HCT116 (cell line): Measurements from ENCODE around the gene ALDOA. TPM values are rescaled to one million over a fixed set of nuclear protein-coding genes. Genes with fewer than 3 reads are reported as not detected.

Experiments
- ATAC-seq: fragments of 200-7000 bp; cut with Tn5 transposase; 2 replicates; pipeline ENCODE4 v1.9.1; 2020; ENCODE audit warnings: mild to moderate bottlenecking, moderate library complexity
- BruUV-seq: library from RNA; stranded (reverse); fragments of 400-500 nt; replicated peaks from 2 replicates; lab custom pipeline; 2021; lab: Mats Ljungman, UMichigan
- CTCF ChIA-PET: fragments of 300-600 bp; sonication (Branson Sonifier 250); formaldehyde crosslinking; loops from one replicate; lab custom pipeline; 2021; ENCODE audit warnings: antibody characterized with exemption; lab: Charles Lee
- POLR2A ChIA-PET: fragments of 300-600, 350-600 bp; sonication (Branson Sonifier 250); formaldehyde crosslinking; loops from one replicate; lab custom pipeline; 2021; ENCODE audit warnings: antibody characterized with exemption; lab: Charles Lee
- RAD21 ChIA-PET, 2 experiments: fragments of 300-600 bp; sonication (Branson Sonifier 250); formaldehyde crosslinking; loops; one replicate each; lab custom pipeline; 2023; ENCODE audit warnings: low total read pairs in 2 of 2; ENCODE audit not compliant: uncharacterized antibody in 2 of 2, unreplicated experiment in 2 of 2, low non-redundant PET in 1 of 2; lab: Charles Lee
- DNase-seq: peaks from one replicate; pipeline ENCODE4 v3.0.0-alpha.2; 2010; ENCODE audit warnings: low read depth, low spot score
- H2AFZ ChIP-seq: fragments of 200-600 bp; shearing (Covaris generic), sonication (generic); 2 replicates; pipeline ENCODE4 v1.6.1; 2017; ENCODE audit warnings: low read depth, mixed run types, mixed read lengths, antibody characterized with exemption, low read length; ENCODE audit not compliant: poor library complexity, severe bottlenecking
- H3K27ac ChIP-seq: 2 replicates; pipeline ENCODE4 v1.5.1; 2012; ENCODE audit warnings: low read depth, low read length
- H3K27me3 ChIP-seq: fragments of 200-600 bp; sonication (generic); 2 replicates; pipeline ENCODE4 v1.6.1; 2016; ENCODE audit warnings: mixed run types, low read length, mixed read lengths; ENCODE audit not compliant: insufficient read depth
- H3K36me3 ChIP-seq, 2 experiments: fragments of 200-500 bp in 1 of 2; fragments of 200-600 bp in 1 of 2; sonication (Bioruptor generic) in 1 of 2; sonication (generic) in 1 of 2; 2 replicates each; pipeline versions ENCODE4 v1.5.1 to v1.6.1; 2014 to 2016; ENCODE audit warnings: low read length in 2 of 2, inconsistent platforms in 1 of 2, mixed read lengths in 1 of 2, mixed run types in 1 of 2; ENCODE audit not compliant: insufficient read depth in 2 of 2, control insufficient read depth in 1 of 2
- H3K4me1 ChIP-seq, 2 experiments: fragments of 200-600 bp in 1 of 2; sonication (generic) in 1 of 2; 2 replicates each; pipeline versions ENCODE4 v1.5.1 to v1.6.1; 2012 to 2017; ENCODE audit warnings: low read length in 2 of 2, inconsistent platforms in 1 of 2, mild to moderate bottlenecking in 1 of 2, mixed read lengths in 1 of 2, mixed run types in 1 of 2, moderate library complexity in 1 of 2; ENCODE audit not compliant: insufficient read depth in 2 of 2, control insufficient read depth in 1 of 2
- H3K4me2 ChIP-seq: fragments of 200-600 bp; sonication (generic); 2 replicates; pipeline ENCODE4 v1.6.1; 2017; ENCODE audit warnings: mixed run types, low read length, mixed read lengths
- H3K4me3 ChIP-seq, 2 experiments: fragments of 200-600 bp in 1 of 2; sonication (generic) in 1 of 2; replicated peaks in 1 of 2; 2 replicates each; pipeline ENCODE4 v1.5.1; 2011 to 2016; ENCODE audit warnings: low read length in 2 of 2, control low read depth in 1 of 2, low read depth in 1 of 2, mild to moderate bottlenecking in 1 of 2, mixed read lengths in 1 of 2, mixed run types in 1 of 2
- H3K79me2 ChIP-seq: fragments of 200-600 bp; sonication (generic); 2 replicates; pipeline ENCODE4 v1.6.1; 2017; ENCODE audit warnings: mild to moderate bottlenecking, mixed run types, low read length, moderate library complexity, mixed read lengths; ENCODE audit not compliant: insufficient read depth
- H3K9ac ChIP-seq: fragments of 200-600 bp; sonication (generic); 2 replicates; pipeline ENCODE4 v1.6.1; 2016; ENCODE audit warnings: low read length, mixed read lengths
- H3K9me2 ChIP-seq: fragments of 200-600 bp; sonication (generic), shearing (Covaris generic); 2 replicates; pipeline ENCODE4 v1.6.1; 2017; ENCODE audit warnings: mixed run types, mild to moderate bottlenecking, moderate library complexity; ENCODE audit not compliant: insufficient read depth
- H3K9me3 ChIP-seq, 2 experiments: fragments of 200-500 bp in 1 of 2; fragments of 200-600 bp in 1 of 2; sonication (Bioruptor generic) in 1 of 2; sonication (generic) in 1 of 2; 2 replicates each; pipeline ENCODE4 v1.6.1; 2014 to 2017; ENCODE audit warnings: low read length in 2 of 2, mixed read lengths in 2 of 2, inconsistent platforms in 1 of 2, low read depth in 1 of 2, mild to moderate bottlenecking in 1 of 2, mixed run types in 1 of 2, moderate library complexity in 1 of 2; ENCODE audit not compliant: control insufficient read depth in 1 of 2, insufficient read depth in 1 of 2
- H4K20me1 ChIP-seq: fragments of 200-600 bp; sonication (generic), shearing (Covaris generic); 2 replicates; pipeline ENCODE4 v1.6.1; 2017; ENCODE audit warnings: mixed run types, mild to moderate bottlenecking, moderate library complexity; ENCODE audit not compliant: insufficient read depth
- CBX3 ChIP-seq: IDR thresholded peaks from 2 replicates; pipeline ENCODE4 v1.6.1; 2012; ENCODE audit warnings: low read depth
- EGR1 ChIP-seq: IDR thresholded peaks from 2 replicates; pipeline ENCODE4 v1.6.1; 2012; ENCODE audit warnings: low read depth
- ELF1 ChIP-seq: IDR thresholded peaks from 2 replicates; pipeline ENCODE4 v1.6.1; 2012; ENCODE audit warnings: low read depth, borderline replicate concordance
- EZH2phosphoT487 ChIP-seq: fragments of 200-600 bp; IDR thresholded peaks from 2 replicates; pipeline ENCODE4 v1.6.1; 2018; ENCODE audit warnings: antibody characterized with exemption, borderline replicate concordance
- FOSL1 ChIP-seq: IDR thresholded peaks from 2 replicates; pipeline ENCODE4 v1.6.1; 2012; ENCODE audit warnings: low read depth
- JUND ChIP-seq: IDR thresholded peaks from 2 replicates; pipeline ENCODE4 v1.6.1; 2012
- POLR2A ChIP-seq: IDR thresholded peaks from 2 replicates; pipeline ENCODE4 v1.7.0; 2011; ENCODE audit warnings: borderline replicate concordance; ENCODE audit not compliant: insufficient read depth, insufficient read length; ENCODE audit errors: extremely low read depth
- POLR2AphosphoS5 ChIP-seq: IDR thresholded peaks from 2 replicates; pipeline ENCODE4 v1.6.1; 2011; ENCODE audit warnings: mild to moderate bottlenecking, low read depth, low read length, moderate library complexity
- SIN3A ChIP-seq: IDR thresholded peaks from 2 replicates; pipeline ENCODE4 v1.6.1; 2012; ENCODE audit warnings: low read depth
- SP1 ChIP-seq: IDR thresholded peaks from 2 replicates; pipeline ENCODE4 v1.6.1; 2012; ENCODE audit warnings: low read depth
- TCF7L2 ChIP-seq: IDR thresholded peaks from 2 replicates; pipeline ENCODE4 v1.7.0; 2011; ENCODE audit warnings: borderline replicate concordance, inconsistent platforms; ENCODE audit not compliant: insufficient read depth, insufficient read length; ENCODE audit errors: extremely low read depth
- YY1 ChIP-seq: IDR thresholded peaks from 2 replicates; pipeline ENCODE4 v1.6.1; 2011; ENCODE audit warnings: low read length, low read depth, moderate library complexity, mild to moderate bottlenecking; ENCODE audit not compliant: insufficient replicate concordance; ENCODE audit errors: extremely low read depth
- ZFX ChIP-seq: fragments of 450-650 bp; IDR thresholded peaks from 2 replicates; pipeline ENCODE4 v1.6.1; 2017
- intact Hi-C: fragments of 100-400 bp; cut with micrococcal nuclease; formaldehyde crosslinking; loops from 2 replicates; pipeline ENCODE4 v1.10.0; 2022
- total RNA-seq: library from RNA; stranded (reverse); gene quantifications from one replicate; pipeline ENCODE4 v1.2.1, GENCODE V29; 2021; ENCODE audit not compliant: unreplicated experiment
- TF ChIP-seq, protein P1 (sequence below): IDR thresholded peaks from 2 replicates; pipeline ENCODE4 v1.6.1; 2012
- TF ChIP-seq, protein P2 (sequence below), 3 experiments: fragments of 200-600 bp in 1 of 3; sonication (generic) in 1 of 3; IDR thresholded peaks in 2 of 3; conservative IDR thresholded peaks in 1 of 3; 2 replicates each; pipeline ENCODE4 v1.5.1; 2012 to 2017; ENCODE audit warnings: low read depth in 2 of 3, low read length in 2 of 3, antibody characterized with exemption in 1 of 3, borderline replicate concordance in 1 of 3, control low read depth in 1 of 3, mild to moderate bottlenecking in 1 of 3, mixed read lengths in 1 of 3, mixed run types in 1 of 3, moderate library complexity in 1 of 3; ENCODE audit not compliant: insufficient read depth in 1 of 3

The ALDOA gene
- total RNA-seq, 1 experiment from 2014 or later, result 2,423 TPM

- intact Hi-C loops, result no loop called here
Measured at GRCh38 chr16:30060346-30060745, 5.2 kb upstream of the ALDOA start.

More at GRCh38 chr16:30060346-30060745, 5.2 kb upstream of the ALDOA start:
- no peaks in the 10 kb centered on the region for H3K9me2 ChIP-seq
- no peak overlapping the region; the same call in 1 of the 2 replicates for H3K27ac ChIP-seq
- no peak overlapping the region for H3K9ac ChIP-seq
- ATAC-seq, result no peak
- no peak overlapping the region for H3K4me2 ChIP-seq
- TF ChIP-seq SIN3A, result no peak
- TF ChIP-seq ZFX, result no peak
- no peak for TF ChIP-seq EZH2phosphoT487
- TF ChIP-seq CBX3, result no peak
- TF ChIP-seq, protein P1, sequence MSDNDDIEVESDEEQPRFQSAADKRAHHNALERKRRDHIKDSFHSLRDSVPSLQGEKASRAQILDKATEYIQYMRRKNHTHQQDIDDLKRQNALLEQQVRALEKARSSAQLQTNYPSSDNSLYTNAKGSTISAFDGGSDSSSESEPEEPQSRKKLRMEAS, result no peak
- no peak for TF ChIP-seq YY1
- TF ChIP-seq SP1, result no peak
- TF ChIP-seq EGR1, result no peak
- TF ChIP-seq, protein P2, sequence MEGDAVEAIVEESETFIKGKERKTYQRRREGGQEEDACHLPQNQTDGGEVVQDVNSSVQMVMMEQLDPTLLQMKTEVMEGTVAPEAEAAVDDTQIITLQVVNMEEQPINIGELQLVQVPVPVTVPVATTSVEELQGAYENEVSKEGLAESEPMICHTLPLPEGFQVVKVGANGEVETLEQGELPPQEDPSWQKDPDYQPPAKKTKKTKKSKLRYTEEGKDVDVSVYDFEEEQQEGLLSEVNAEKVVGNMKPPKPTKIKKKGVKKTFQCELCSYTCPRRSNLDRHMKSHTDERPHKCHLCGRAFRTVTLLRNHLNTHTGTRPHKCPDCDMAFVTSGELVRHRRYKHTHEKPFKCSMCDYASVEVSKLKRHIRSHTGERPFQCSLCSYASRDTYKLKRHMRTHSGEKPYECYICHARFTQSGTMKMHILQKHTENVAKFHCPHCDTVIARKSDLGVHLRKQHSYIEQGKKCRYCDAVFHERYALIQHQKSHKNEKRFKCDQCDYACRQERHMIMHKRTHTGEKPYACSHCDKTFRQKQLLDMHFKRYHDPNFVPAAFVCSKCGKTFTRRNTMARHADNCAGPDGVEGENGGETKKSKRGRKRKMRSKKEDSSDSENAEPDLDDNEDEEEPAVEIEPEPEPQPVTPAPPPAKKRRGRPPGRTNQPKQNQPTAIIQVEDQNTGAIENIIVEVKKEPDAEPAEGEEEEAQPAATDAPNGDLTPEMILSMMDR (IDR thresholded peaks at IDR 0.05 in 2 of 3, conservative IDR thresholded peaks at IDR 0.05 in 1 of 3; ENCODE audit: borderline replicate concordance in 1 of 3, insufficient read depth in 1 of 3, low read depth in 2 of 3, low read length in 2 of 3), result no peak
- no peak for TF ChIP-seq TCF7L2
- no peak for TF ChIP-seq JUND
- no peak for TF ChIP-seq POLR2AphosphoS5
- TF ChIP-seq POLR2A, result no peak
- TF ChIP-seq ELF1, result no peak
- TF ChIP-seq FOSL1, result no peak
- ChIA-PET POLR2A (no interaction called here), CTCF (no interaction called here), RAD21 (no interaction called here)
- BruUV-seq, result no TSS peak
- no peak overlapping the region for H2AFZ ChIP-seq
- DNase-seq, result no peak
- no peak overlapping the region for H3K4me3 ChIP-seq
- H3K36me3 ChIP-seq, result 0 out of 4 replicates have a peak, but pooled peaks cover 0 to 3% of the 10 kb centered on the region in 2 experiments
- peaks cover 17 to 28% of the 10 kb centered on the region in 2 experiments for H3K4me1 ChIP-seq
- H3K27me3 ChIP-seq, result no peaks in the 10 kb centered on the region
- H4K20me1 ChIP-seq, result no peaks in the 10 kb centered on the region
- H3K9me3 ChIP-seq, result no peaks in the 10 kb centered on the region
- peaks cover 7% of the 10 kb centered on the region; the same call in 1 of the 2 replicates for H3K79me2 ChIP-seq
